ENCODE results near the gene P2RX2.

- TF ChIP-seq POLR2AphosphoS5 (IDR thresholded peaks at IDR 0.05) (no peak), POLR2A (IDR thresholded peaks at IDR 0.05) (no peak), EP300 (IDR thresholded peaks at IDR 0.05) (no peak)
- TF ChIP-seq, protein P1, sequence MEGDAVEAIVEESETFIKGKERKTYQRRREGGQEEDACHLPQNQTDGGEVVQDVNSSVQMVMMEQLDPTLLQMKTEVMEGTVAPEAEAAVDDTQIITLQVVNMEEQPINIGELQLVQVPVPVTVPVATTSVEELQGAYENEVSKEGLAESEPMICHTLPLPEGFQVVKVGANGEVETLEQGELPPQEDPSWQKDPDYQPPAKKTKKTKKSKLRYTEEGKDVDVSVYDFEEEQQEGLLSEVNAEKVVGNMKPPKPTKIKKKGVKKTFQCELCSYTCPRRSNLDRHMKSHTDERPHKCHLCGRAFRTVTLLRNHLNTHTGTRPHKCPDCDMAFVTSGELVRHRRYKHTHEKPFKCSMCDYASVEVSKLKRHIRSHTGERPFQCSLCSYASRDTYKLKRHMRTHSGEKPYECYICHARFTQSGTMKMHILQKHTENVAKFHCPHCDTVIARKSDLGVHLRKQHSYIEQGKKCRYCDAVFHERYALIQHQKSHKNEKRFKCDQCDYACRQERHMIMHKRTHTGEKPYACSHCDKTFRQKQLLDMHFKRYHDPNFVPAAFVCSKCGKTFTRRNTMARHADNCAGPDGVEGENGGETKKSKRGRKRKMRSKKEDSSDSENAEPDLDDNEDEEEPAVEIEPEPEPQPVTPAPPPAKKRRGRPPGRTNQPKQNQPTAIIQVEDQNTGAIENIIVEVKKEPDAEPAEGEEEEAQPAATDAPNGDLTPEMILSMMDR (IDR thresholded peaks at IDR 0.05), result no peak
Observed at GRCh38 chr12:132640936-132641335, 22.4 kb downstream of the P2RX2 start.

All from upper lobe of left lung (tissue), 4 donors.